PC-9 (cell line): ENCODE results near the gene FRMD6. TPM values are rescaled to one million over a fixed set of nuclear protein-coding genes. Genes with fewer than 3 reads are reported as not detected.
A peak's percentile ranks its signal among the peaks of the same experiment; 100 is the strongest.

Experiments used
- BruUV-seq: library from RNA; stranded (reverse); fragments of 400-500 nt; replicated peaks from 2 replicates; lab custom pipeline; 2021; lab: Mats Ljungman, UMichigan
- CTCF ChIA-PET: fragments of 300-600 bp; sonication (Branson Sonifier 250); formaldehyde crosslinking; loops from one replicate; lab custom pipeline; 2022; ENCODE audit warnings: antibody characterized with exemption; lab: Charles Lee
- POLR2A ChIA-PET: fragments of 300-600 bp; sonication (Branson Sonifier 250); formaldehyde crosslinking; loops from one replicate; lab custom pipeline; 2022; ENCODE audit warnings: antibody characterized with exemption; ENCODE audit not compliant: unreplicated experiment; lab: Charles Lee
- DNase-seq, 2 experiments: peaks; one replicate each; pipeline versions ENCODE4 v3.0.0 to v3.0.0-alpha.2; 2015 to 2022; ENCODE audit warnings: mixed read lengths in 1 of 2
- H2AFZ ChIP-seq: fragments of 200-600 bp; sonication (generic); 2 replicates; pipeline ENCODE4 v1.8.1; 2017; ENCODE audit warnings: antibody characterized with exemption
- H3F3A ChIP-seq: fragments of 200-600 bp; sonication (generic); 2 replicates; pipeline ENCODE4 v1.8.1; 2017; ENCODE audit warnings: antibody characterized with exemption, mild to moderate bottlenecking, low read depth; ENCODE audit not compliant: insufficient read depth
- H3K27ac ChIP-seq: fragments of 200-600 bp; sonication (generic); 2 replicates; pipeline ENCODE4 v1.6.1; 2016; ENCODE audit warnings: mixed run types
- H3K27me3 ChIP-seq: fragments of 200-600 bp; sonication (generic); 2 replicates; pipeline ENCODE4 v1.6.1; 2016; ENCODE audit warnings: low read depth, mixed run types; ENCODE audit not compliant: insufficient read depth
- H3K36me3 ChIP-seq: fragments of 200-600 bp; sonication (generic); 2 replicates; pipeline ENCODE4 v1.6.1; 2016; ENCODE audit warnings: low read depth, mixed run types
- H3K4me1 ChIP-seq: fragments of 200-600 bp; sonication (generic); replicated peaks from 2 replicates; pipeline ENCODE4 v1.6.1; 2016; ENCODE audit warnings: mixed run types; ENCODE audit not compliant: insufficient read depth
- H3K4me2 ChIP-seq: fragments of 200-600 bp; sonication (generic); 2 replicates; pipeline ENCODE4 v1.6.1; 2017; ENCODE audit warnings: mixed run types
- H3K4me3 ChIP-seq: fragments of 200-600 bp; sonication (generic); 2 replicates; pipeline ENCODE4 v1.6.1; 2016; ENCODE audit warnings: mixed run types
- H3K79me2 ChIP-seq: fragments of 200-600 bp; sonication (generic); 2 replicates; pipeline ENCODE4 v1.6.1; 2017; ENCODE audit warnings: low read depth, mixed run types
- H3K9me2 ChIP-seq: fragments of 200-600 bp; sonication (generic); 2 replicates; pipeline ENCODE4 v1.8.1; 2017; ENCODE audit warnings: mild to moderate bottlenecking; ENCODE audit not compliant: insufficient read depth
- H3K9me3 ChIP-seq: fragments of 200-600 bp; sonication (generic); 2 replicates; pipeline ENCODE4 v1.8.1; 2016; ENCODE audit warnings: low read depth; ENCODE audit not compliant: insufficient read depth
- H4K20me1 ChIP-seq: fragments of 200-600 bp; sonication (generic); 2 replicates; pipeline ENCODE4 v1.8.1; 2017; ENCODE audit not compliant: insufficient read depth
- EZH2 ChIP-seq: fragments of 200-600 bp; sonication (generic); IDR thresholded peaks from 2 replicates; pipeline ENCODE4 v1.8.0; 2017; ENCODE audit warnings: antibody characterized with exemption, low read depth
- intact Hi-C: fragments of 100-400 bp; cut with micrococcal nuclease; formaldehyde crosslinking; loops from one replicate; pipeline ENCODE4 v1.10.0; 2022; ENCODE audit not compliant: unreplicated experiment
- total RNA-seq: library from RNA; stranded (reverse); gene quantifications from 2 replicates; pipeline ENCODE4 v1.2.3, GENCODE V29; 2021
- TF ChIP-seq, protein P1 (sequence below): fragments of 200-600 bp; sonication (generic); conservative IDR thresholded peaks from 2 replicates; pipeline ENCODE4 v1.6.1; 2017; ENCODE audit warnings: mixed run types, antibody characterized with exemption, mild to moderate bottlenecking, moderate library complexity

The FRMD6 gene
- total RNA-seq, 1 experiment from 2014 or later = 42.9 TPM

GRCh38 chr14:51636109-51636508 lies 15.6 kb upstream of the FRMD6 start:
- no peaks in the 10 kb centered on the region for H4K20me1 ChIP-seq
- H3K9me3 ChIP-seq = peaks cover 5% of the 10 kb centered on the region; the same call in 1 of the 2 replicates
- no peak overlapping the region for H3K4me2 ChIP-seq
- BruUV-seq = no TSS peak
- POLR2A ChIA-PET = interaction anchor here (0.7 kb wide), 1 partner anchor 237 kb away, joined by 6 read pairs; no protein-coding TSS in a partner anchor
- H3K9me2 ChIP-seq = no peaks in the 10 kb centered on the region
- CTCF ChIA-PET = no interaction called here
- H3K4me1 ChIP-seq = peaks cover 15% of the 10 kb centered on the region
- H3K27ac ChIP-seq = no peak overlapping the region
- intact Hi-C loops = loop anchor here (5.0 kb wide), 2 partner anchors 89 to 239 kb away; no protein-coding TSS in a partner anchor
- no peaks in the 10 kb centered on the region for H3K36me3 ChIP-seq
- TF ChIP-seq, protein P1, sequence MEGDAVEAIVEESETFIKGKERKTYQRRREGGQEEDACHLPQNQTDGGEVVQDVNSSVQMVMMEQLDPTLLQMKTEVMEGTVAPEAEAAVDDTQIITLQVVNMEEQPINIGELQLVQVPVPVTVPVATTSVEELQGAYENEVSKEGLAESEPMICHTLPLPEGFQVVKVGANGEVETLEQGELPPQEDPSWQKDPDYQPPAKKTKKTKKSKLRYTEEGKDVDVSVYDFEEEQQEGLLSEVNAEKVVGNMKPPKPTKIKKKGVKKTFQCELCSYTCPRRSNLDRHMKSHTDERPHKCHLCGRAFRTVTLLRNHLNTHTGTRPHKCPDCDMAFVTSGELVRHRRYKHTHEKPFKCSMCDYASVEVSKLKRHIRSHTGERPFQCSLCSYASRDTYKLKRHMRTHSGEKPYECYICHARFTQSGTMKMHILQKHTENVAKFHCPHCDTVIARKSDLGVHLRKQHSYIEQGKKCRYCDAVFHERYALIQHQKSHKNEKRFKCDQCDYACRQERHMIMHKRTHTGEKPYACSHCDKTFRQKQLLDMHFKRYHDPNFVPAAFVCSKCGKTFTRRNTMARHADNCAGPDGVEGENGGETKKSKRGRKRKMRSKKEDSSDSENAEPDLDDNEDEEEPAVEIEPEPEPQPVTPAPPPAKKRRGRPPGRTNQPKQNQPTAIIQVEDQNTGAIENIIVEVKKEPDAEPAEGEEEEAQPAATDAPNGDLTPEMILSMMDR = no peak
- TF ChIP-seq EZH2 = no peak
- H3K4me3 ChIP-seq = no peak overlapping the region
- peaks cover 11% of the 10 kb centered on the region; the same call in 1 of the 2 replicates for H3F3A ChIP-seq
- no peak overlapping the region for H2AFZ ChIP-seq
- no peaks in the 10 kb centered on the region for H3K27me3 ChIP-seq
- H3K79me2 ChIP-seq = no peaks in the 10 kb centered on the region
- no peak for DNase-seq

- ChIA-PET CTCF (interaction anchor here (1.0 kb wide), 1 partner anchor 14 kb away, joined by 6 read pairs; the partner anchor contains the start of gene FRMD6), POLR2A (interaction anchor here (0.6 to 1.0 kb wide), 4 partner anchors 14 to 553 kb away, joined by 3 to 33 read pairs (median 4); partner anchors contain the start of gene FRMD6)
- no peaks in the 10 kb centered on the region for H4K20me1 ChIP-seq
- peak in 1 of 2 experiments; percentile 74 for DNase-seq
- H3K4me1 ChIP-seq = peaks cover 15% of the 10 kb centered on the region
- no peaks in the 10 kb centered on the region for H3K9me2 ChIP-seq
- no peak overlapping the region for H3K4me3 ChIP-seq
- no peak overlapping the region for H3K4me2 ChIP-seq
- H3F3A ChIP-seq = peaks cover 11% of the 10 kb centered on the region; the same call in 1 of the 2 replicates
- intact Hi-C loops = loop anchor here (5.0 kb wide), 2 partner anchors 91 to 241 kb away; no protein-coding TSS in a partner anchor
- no peaks in the 10 kb centered on the region for H3K27me3 ChIP-seq
- H2AFZ ChIP-seq = no peak overlapping the region
- no peaks in the 10 kb centered on the region for H3K9me3 ChIP-seq
- no peaks in the 10 kb centered on the region for H3K36me3 ChIP-seq
- no peaks in the 10 kb centered on the region for H3K79me2 ChIP-seq
- H3K27ac ChIP-seq = no peak overlapping the region
- no peak for TF ChIP-seq EZH2
- TF ChIP-seq, protein P1 = no peak
- BruUV-seq = no TSS peak
Measured at GRCh38 chr14:51638071-51638944, 13.4 kb upstream of the FRMD6 start.

GRCh38 chr14:51639668-51640316 lies 11.9 kb upstream of the FRMD6 start:
- H3K36me3 ChIP-seq = no peaks in the 10 kb centered on the region
- no peak for DNase-seq
- no peak overlapping the region for H3K27ac ChIP-seq
- peaks cover 11% of the 10 kb centered on the region; the same call in 1 of the 2 replicates for H3F3A ChIP-seq
- POLR2A ChIA-PET = no interaction called here
- CTCF ChIA-PET = no interaction called here
- intact Hi-C loops = loop anchor here (5.0 kb wide), 2 partner anchors 92 to 242 kb away; no protein-coding TSS in a partner anchor
- no peak overlapping the region for H3K4me2 ChIP-seq
- H3K27me3 ChIP-seq = no peaks in the 10 kb centered on the region
- no peaks in the 10 kb centered on the region for H3K9me2 ChIP-seq
- no peaks in the 10 kb centered on the region for H3K9me3 ChIP-seq
- H2AFZ ChIP-seq = no peak overlapping the region
- no peaks in the 10 kb centered on the region for H3K79me2 ChIP-seq
- no peaks in the 10 kb centered on the region for H4K20me1 ChIP-seq
- H3K4me1 ChIP-seq = peaks cover 15% of the 10 kb centered on the region
- no peak for TF ChIP-seq EZH2
- TF ChIP-seq, protein P1 = no peak
- no TSS peak for BruUV-seq
- H3K4me3 ChIP-seq = no peak overlapping the region
